Upper lobe of left lung (tissue), 6 donors: ENCODE data around the gene CDCA5. TPM values are rescaled to one million over a fixed set of nuclear protein-coding genes. Genes with fewer than 3 reads are reported as not detected.
"Not testable (repeated sequence)": the region's sequence is repeated elsewhere in the genome, so short reads cannot be mapped to it uniquely, and the experiment has no call there.

Source experiments
- ATAC-seq, 2 donors: fragments of 200-7000 bp; cut with Tn5 transposase; one replicate each; pipeline ENCODE4 v1.9.1; 2022; ENCODE audit warnings: mild to moderate bottlenecking in 2 of 2, moderate library complexity in 2 of 2; ENCODE audit not compliant: low FRiP score in 2 of 2
- DNase-seq, 2 donors: peaks; one replicate each; pipeline ENCODE4 v3.0.0-alpha.2; 2019 to 2020
- H3K27ac ChIP-seq, 4 donors: fragments of 200-600 bp; sonication (generic); one replicate each; pipeline ENCODE4 v1.5.1; 2016 to 2019
- H3K27me3 ChIP-seq, 4 donors: fragments of 200-600 bp; sonication (generic); one replicate each; pipeline ENCODE4 v1.5.1; 2017 to 2019
- H3K36me3 ChIP-seq, 4 donors: fragments of 200-600 bp; sonication (generic); one replicate each; pipeline ENCODE4 v1.5.1; 2016 to 2019
- H3K4me1 ChIP-seq, 4 donors: fragments of 200-600 bp; sonication (generic); one replicate each; pipeline ENCODE4 v1.5.1; 2018 to 2019
- H3K4me3 ChIP-seq, 4 donors: fragments of 200-600 bp; sonication (generic); one replicate each; pipeline ENCODE4 v1.5.1; 2017 to 2019; ENCODE audit warnings: mild to moderate bottlenecking in 2 of 4, moderate library complexity in 1 of 4
- H3K9me3 ChIP-seq, 4 donors: fragments of 200-600 bp; sonication (generic); one replicate each; pipeline ENCODE4 v1.5.1; 2018 to 2019
- CTCF ChIP-seq, 6 experiments: fragments of 450-650 bp in 4 of 6; fragments of 200-600 bp in 2 of 6; sonication (generic) in 2 of 6; IDR thresholded peaks; one replicate each; pipeline ENCODE4 v1.5.1; 2016 to 2019; ENCODE audit warnings: antibody characterized with exemption in 6 of 6
- EP300 ChIP-seq, 4 donors: sonication (generic); formaldehyde crosslinking; IDR thresholded peaks; one replicate each; pipeline ENCODE4 v1.5.1; 2017; ENCODE audit warnings: antibody characterized with exemption in 4 of 4, control low read depth in 2 of 4
- POLR2A ChIP-seq, 4 donors: fragments of 450-650 bp; IDR thresholded peaks; one replicate each; pipeline ENCODE4 v1.5.1; 2016 to 2017; ENCODE audit warnings: antibody characterized with exemption in 4 of 4, mild to moderate bottlenecking in 2 of 4
- POLR2AphosphoS5 ChIP-seq, 2 donors: sonication (generic); formaldehyde crosslinking; IDR thresholded peaks; one replicate each; pipeline ENCODE4 v1.5.1; 2017; ENCODE audit warnings: antibody characterized with exemption in 2 of 2
- WGBS, 2 donors: methylation state at CpG; one replicate each; pipeline ENCODE4 v1.1.5; 2017 to 2018; 5-methylcytosine and 5-hydroxymethylcytosine counted together
- total RNA-seq, 6 donors: library from RNA; depleted of rRNA in 4 of 6; stranded (reverse); fragments of >200 nt in 4 of 6; gene quantifications; one replicate each; pipeline versions ENCODE4 v1.1.0 to v1.2.1, GENCODE V29; 2016 to 2021
- donor health status: DM: no; HTN: no; CAD: no; lungs with moderate emphysema.
- donor health status: DM: no; HTN: yes; CAD: no; lungs with severe emphysema.

CDCA5 gene
- total RNA-seq, 6 donors from 2014 or later, result 1.0 to 4.4 (median 1.8) TPM

GRCh38 chr11:65121865-65122696 is 38.2 kb upstream of the CDCA5 start, which contains the start of the genes FAU and MRPL49:
Gene FAU, minus strand, starts transcription at chr11:65122134. Its CDS starts 321 bp downstream, at chr11:65121813.
Gene MRPL49, plus strand, starts transcription at chr11:65122321. Its CDS starts 26 bp downstream, at chr11:65122347.
- Histone ChIP-seq H3K4me3 (peak within 1 kb of the TSS; percentile 80 to 96 (median 83)), H3K4me1 (peaks cover 17 to 44% (median 22%) of the 10 kb centered on the region in 4 donors), H3K36me3 (peaks cover 19 to 65% (median 54%) of the 10 kb centered on the region in 4 donors), H3K27me3 (no peaks in the 10 kb centered on the region), H3K27ac (peak within 1 kb of the TSS; percentile 93 to 96 (median 96)), H3K9me3 (no peaks in the 10 kb centered on the region)
- DNase-seq (peak; percentile 98 to 100), ATAC-seq (peak; percentile 94 to 96)
- TF ChIP-seq CTCF (IDR thresholded peaks at IDR 0.05) (peak in 2 of 6 experiments; percentile 10 to 36), EP300 (IDR thresholded peaks at IDR 0.05) (peak in 1 of 4 donors; percentile 74), POLR2A (IDR thresholded peaks at IDR 0.05) (peak; percentile 24 to 94 (median 85)), POLR2AphosphoS5 (IDR thresholded peaks at IDR 0.05) (peak; percentile 97 to 99)
- 0 to 2% methylated on average over 23 to 64 of the region's 64 CpGs for WGBS, 2 donors

- H3K36me3 ChIP-seq, result peaks cover 17 to 59% (median 48%) of the 10 kb centered on the region in 4 donors
- H3K27ac ChIP-seq, result peak overlapping the region; percentile 93 to 96 (median 96)
- H3K27me3 ChIP-seq, result no peaks in the 10 kb centered on the region
- peaks cover 23 to 51% (median 27%) of the 10 kb centered on the region in 4 donors for H3K4me1 ChIP-seq
- ATAC-seq, result no peak
- peak overlapping the region; percentile 80 to 96 (median 83) for H3K4me3 ChIP-seq
- TF ChIP-seq POLR2A (IDR thresholded peaks at IDR 0.05), result no peak
- TF ChIP-seq EP300 (IDR thresholded peaks at IDR 0.05), result no peak
- TF ChIP-seq CTCF (IDR thresholded peaks at IDR 0.05), result no peak
- no peak for TF ChIP-seq POLR2AphosphoS5 (IDR thresholded peaks at IDR 0.05)
- 0 to 1% methylated on average over 19 to 21 of the region's 22 CpGs for WGBS, 2 donors
- DNase-seq, result no peak
- no peaks in the 10 kb centered on the region for H3K9me3 ChIP-seq
Observed at GRCh38 chr11:65121447-65121864, 37.6 kb upstream of the CDCA5 start.

GRCh38 chr11:65120831-65121230 is 37.0 kb upstream of the CDCA5 start:
- no peak for TF ChIP-seq EP300 (IDR thresholded peaks at IDR 0.05)
- DNase-seq (no peak), ATAC-seq (no peak)
- no peaks in the 10 kb centered on the region for H3K9me3 ChIP-seq
- H3K4me1 ChIP-seq, result peaks cover 29 to 57% (median 33%) of the 10 kb centered on the region in 4 donors
- peaks cover 12 to 55% (median 42%) of the 10 kb centered on the region in 4 donors for H3K36me3 ChIP-seq
- WGBS, 2 donors, result 87 to 90% methylated on average over 3 of the region's 3 CpGs
- H3K27ac ChIP-seq, result peak overlapping the region; percentile 93 to 96 (median 96)
- H3K27me3 ChIP-seq, result no peaks in the 10 kb centered on the region
- peak overlapping the region in 3 of 4 donors; percentile 80 to 85 (median 81) for H3K4me3 ChIP-seq

GRCh38 chr11:65119670-65119995 is 35.8 kb upstream of the CDCA5 start:
- peaks cover 9 to 48% (median 32%) of the 10 kb centered on the region in 4 donors for H3K36me3 ChIP-seq
- H3K4me1 ChIP-seq, result peaks cover 34 to 65% (median 36%) of the 10 kb centered on the region in 4 donors
- H3K27ac ChIP-seq, result peak overlapping the region in 1 of 4 donors; percentile 86
- DNase-seq (no peak), ATAC-seq (no peak)
- H3K4me3 ChIP-seq, result no peak overlapping the region
- TF ChIP-seq POLR2AphosphoS5 (IDR thresholded peaks at IDR 0.05), result no peak
- TF ChIP-seq POLR2A (IDR thresholded peaks at IDR 0.05), result no peak
- TF ChIP-seq CTCF (IDR thresholded peaks at IDR 0.05), result no peak
- no peak for TF ChIP-seq EP300 (IDR thresholded peaks at IDR 0.05)
- no peaks in the 10 kb centered on the region for H3K27me3 ChIP-seq
- H3K9me3 ChIP-seq, result no peaks in the 10 kb centered on the region

- not testable (repeated sequence) for H3K4me3 ChIP-seq, H3K27me3 ChIP-seq, H3K9me3 ChIP-seq, DNase-seq, ATAC-seq
- H3K36me3 ChIP-seq, result peaks cover 9 to 43% (median 29%) of the 10 kb centered on the region in 4 donors
- peak overlapping the region in 2 of 4 donors; percentile 6 to 86 for H3K27ac ChIP-seq
- WGBS, 2 donors, result 86 to 91% methylated on average over 18 of the region's 18 CpGs
- H3K4me1 ChIP-seq, result peaks cover 34 to 65% (median 36%) of the 10 kb centered on the region in 4 donors
Observed at GRCh38 chr11:65118891-65119669, 35.2 kb upstream of the CDCA5 start.
